Suppressor macrophage treated with lipopolysaccharide for 1 hour (primary cell): Measurements from ENCODE around the gene WDR93.
"Not testable (repeated sequence)": the region's sequence is repeated elsewhere in the genome, so short reads cannot be mapped to it uniquely, and the experiment has no call there.

Experiments used
- DNase-seq, 3 donors: peaks; one replicate each; pipeline ENCODE4 v3.0.0-alpha.2; 2020 to 2022

WDR93 gene

DNA sequence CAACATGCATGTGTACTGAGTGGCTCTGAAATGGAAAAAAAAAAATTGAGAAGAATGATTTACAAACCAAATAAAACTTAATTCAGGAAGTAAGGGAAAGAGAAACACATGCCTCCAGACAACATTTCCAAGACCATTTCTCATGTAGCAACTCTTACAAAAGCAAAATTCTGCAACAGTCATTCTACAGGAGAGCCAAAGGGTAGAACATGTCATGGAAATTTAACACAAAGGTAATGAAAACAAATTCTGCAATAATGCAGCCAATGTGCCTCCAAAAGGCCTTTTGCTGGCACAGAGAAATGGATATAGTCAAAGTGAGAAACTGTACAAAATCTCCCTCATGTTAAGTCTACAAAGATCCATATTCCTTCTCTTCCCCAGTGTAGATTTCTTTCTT is 4.1 kb upstream of the WDR93 start:
- no peak for DNase-seq

- DNase-seq = not testable (repeated sequence)
Observed at GRCh38 chr15:89689930-89690275, 708 bp upstream of the WDR93 start.

DNA sequence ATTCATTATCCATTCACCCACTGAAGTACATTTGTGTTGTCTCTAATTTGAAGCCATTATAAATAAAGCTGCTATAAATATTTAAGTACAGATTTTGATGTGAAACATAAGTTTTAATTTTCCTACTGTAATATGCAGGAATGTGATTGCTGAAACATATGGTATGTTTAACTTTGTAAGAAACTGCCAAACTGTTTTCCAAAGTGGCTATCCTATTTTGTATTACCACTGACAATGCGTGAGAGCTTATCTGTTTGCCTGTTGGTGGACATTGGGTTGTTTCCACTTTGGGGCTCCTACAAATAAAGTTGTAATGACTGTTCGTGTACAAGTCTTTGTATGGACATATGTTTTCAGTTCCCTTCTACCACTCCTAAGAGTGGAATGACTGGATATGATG is 2.5 kb downstream of the WDR93 start:
- no peak for DNase-seq

GRCh38 chr15:89693696-89694095 is 3.1 kb downstream of the WDR93 start:
- DNase-seq = no peak

DNA sequence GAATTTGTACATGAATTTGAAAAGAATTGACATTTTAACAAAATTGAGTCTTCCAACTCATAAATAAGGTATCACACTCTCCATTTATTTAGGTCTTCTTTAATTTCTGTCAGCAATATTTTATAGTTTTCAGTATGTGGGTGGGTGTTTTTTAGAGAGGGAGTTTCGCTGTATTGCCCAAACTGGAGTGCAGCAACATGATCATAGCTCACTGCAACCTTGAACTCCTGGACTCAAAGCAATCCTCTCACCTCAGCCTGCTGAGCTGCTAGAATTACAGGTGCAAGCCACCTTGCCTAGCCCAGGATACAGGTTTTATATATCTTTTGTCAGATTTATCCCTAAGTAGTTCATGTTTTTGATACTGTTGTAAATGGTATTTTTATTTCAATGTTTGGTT is 4.6 kb downstream of the WDR93 start:
- no peak for DNase-seq

DNA sequence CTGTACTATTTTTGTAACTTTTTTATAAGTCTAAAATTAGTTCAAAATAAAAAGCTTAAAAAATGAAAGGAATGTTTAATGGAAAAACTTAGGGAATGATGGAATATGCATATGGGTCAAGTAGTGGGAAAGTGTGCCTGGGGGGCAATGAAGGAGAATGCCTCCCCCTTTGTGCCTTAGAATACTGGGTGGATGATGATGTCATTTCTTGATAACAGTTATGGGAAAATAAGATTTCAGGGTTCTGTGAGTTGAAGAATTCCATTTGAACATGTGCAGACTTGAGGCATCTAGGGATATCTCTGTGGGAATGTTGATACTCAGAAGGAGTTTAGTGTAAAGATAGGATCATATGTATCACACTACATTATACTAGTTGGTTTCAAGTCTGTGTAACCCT is 13.8 kb downstream of the WDR93 start:
- no peak for DNase-seq

GRCh38 chr15:89707577-89707976 is 17.0 kb downstream of the WDR93 start:
- no peak for DNase-seq

DNA sequence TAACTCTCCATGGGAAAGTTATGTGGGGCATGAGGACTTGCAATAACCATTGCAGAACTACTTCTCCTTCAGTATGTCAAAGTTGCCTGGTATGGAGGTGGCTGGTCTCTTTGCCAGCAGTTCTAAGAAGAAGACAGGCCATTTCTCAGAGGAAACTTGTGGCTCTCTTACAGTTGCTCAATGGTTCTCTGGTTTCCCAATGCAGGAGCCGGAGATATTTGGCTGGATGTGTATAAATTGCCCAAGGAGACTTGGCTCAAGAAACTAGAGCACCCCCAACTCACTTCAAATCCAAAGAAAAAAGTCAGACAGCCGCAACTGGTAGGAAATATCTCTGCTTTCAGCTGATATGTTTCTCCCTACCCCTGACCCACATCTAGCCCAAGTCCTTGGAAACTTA is 24.2 kb downstream of the WDR93 start:
- DNase-seq = peak in 1 of 3 donors; percentile 6

GRCh38 chr15:89723031-89723430 is 32.4 kb downstream of the WDR93 start:
- DNase-seq = no peak

- DNase-seq = no peak
Observed at GRCh38 chr15:89724621-89725020, 34.0 kb downstream of the WDR93 start.

DNA sequence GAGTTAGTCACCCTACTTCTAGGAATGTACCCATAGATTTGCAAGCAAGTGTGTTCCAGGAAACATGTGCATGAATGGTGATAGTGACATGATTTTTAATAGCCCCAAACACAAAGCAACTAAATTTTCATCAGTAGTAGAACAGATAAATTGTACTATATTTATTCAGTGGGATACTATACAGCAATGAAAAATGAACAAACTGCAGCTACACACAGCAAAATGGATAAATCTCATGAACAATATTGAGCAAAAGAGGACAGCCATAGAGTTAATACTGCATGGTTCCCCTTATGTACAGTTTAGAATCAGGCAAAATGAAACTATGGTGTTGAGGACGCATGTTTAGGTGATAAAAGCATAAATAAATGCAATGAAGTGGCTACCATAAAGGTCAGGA is 34.5 kb downstream of the WDR93 start:
- peak in 1 of 3 donors; percentile 3 for DNase-seq

GRCh38 chr15:89728254-89728653 is 37.6 kb downstream of the WDR93 start:
- DNase-seq = no peak

- DNase-seq = no peak
Observed at GRCh38 chr15:89731275-89731674, 40.7 kb downstream of the WDR93 start.

GRCh38 chr15:89732451-89733172 is 42.0 kb downstream of the WDR93 start:
- no peak for DNase-seq

- no peak for DNase-seq
Observed at GRCh38 chr15:89735773-89736172, 45.2 kb downstream of the WDR93 start.

GRCh38 chr15:89740137-89740536 is 49.5 kb downstream of the WDR93 start:
- DNase-seq = peak; percentile 69 to 78 (median 70)

GRCh38 chr15:89743011-89743410 is 52.4 kb downstream of the WDR93 start:
- DNase-seq = no peak

DNA sequence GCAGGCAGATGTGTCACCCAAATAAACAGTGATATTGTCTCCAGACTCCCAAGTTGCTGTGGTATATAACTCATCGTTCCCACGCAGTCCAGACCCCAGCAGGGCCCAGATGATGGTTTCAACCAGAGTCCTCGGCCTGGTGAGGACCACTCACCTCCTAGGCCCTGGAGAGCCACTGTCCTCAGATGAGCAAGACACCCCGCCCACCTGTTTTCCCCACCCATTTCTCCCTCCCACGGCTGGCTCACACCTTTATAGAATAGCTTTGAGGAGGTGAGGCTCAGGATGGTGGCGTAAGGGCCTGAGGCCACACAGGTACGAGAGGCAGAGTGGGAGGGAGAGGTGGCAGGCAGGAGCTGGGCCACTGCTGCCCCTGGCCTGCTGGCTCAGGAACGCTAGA is 53.0 kb downstream of the WDR93 start:
- no peak for DNase-seq

DNA sequence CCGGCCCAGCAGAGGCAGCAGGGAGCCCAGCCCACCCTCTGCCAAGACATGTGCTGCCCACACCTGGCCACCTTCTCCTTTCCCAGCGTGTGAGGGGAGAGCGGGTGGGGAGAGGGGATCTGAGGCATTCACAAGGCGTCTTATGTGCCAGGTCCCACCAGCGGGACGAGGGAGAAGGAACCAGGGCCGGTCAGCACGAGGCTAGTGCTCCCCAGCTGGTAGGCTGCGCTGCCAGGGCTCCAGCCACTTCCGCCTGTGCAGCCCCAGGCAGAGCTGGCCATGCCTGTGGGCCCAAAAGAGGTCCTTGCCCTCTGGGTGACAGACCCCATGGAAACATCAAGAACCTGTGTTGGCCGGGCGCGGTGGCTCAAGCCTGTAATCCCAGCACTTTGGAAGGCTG is 54.5 kb downstream of the WDR93 start:
- DNase-seq = no peak

DNA sequence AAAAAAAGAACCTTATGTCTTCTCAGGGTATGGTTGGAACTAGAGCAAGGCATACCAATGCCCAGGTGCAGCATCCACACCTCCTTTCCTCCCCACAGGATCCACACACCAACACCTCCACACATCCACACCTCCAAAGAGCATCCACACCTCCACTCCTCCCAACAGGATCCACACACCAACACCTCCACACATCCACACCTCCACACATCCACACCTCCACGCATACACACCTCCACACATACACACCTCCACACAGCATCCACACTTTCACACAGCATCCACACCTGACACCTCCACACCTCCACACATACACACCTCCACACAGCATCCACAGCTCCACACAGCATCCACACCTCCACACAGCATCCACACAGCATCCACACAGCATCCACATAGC is 55.2 kb downstream of the WDR93 start:
- DNase-seq = no peak

DNA sequence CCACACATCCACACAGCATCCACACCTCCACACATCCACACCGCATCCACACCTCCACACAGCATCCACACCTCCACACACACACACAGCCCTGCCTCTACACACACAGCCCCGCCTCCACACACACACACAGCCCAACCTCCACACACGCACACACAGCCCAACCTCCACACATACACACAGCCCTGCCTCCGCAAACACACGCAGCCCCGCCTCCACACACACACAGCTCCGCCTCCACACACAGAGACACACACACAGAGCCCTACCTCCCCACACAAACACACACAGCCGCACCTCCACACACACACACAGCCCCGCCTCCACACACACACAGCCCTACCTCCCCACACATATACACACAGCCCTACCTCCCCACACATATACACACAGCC is 55.8 kb downstream of the WDR93 start:
- no peak for DNase-seq

GRCh38 chr15:89747708-89748682 is 57.4 kb downstream of the WDR93 start:
- DNase-seq = no peak

GRCh38 chr15:89749054-89749453 is 58.4 kb downstream of the WDR93 start:
- DNase-seq = no peak

DNA sequence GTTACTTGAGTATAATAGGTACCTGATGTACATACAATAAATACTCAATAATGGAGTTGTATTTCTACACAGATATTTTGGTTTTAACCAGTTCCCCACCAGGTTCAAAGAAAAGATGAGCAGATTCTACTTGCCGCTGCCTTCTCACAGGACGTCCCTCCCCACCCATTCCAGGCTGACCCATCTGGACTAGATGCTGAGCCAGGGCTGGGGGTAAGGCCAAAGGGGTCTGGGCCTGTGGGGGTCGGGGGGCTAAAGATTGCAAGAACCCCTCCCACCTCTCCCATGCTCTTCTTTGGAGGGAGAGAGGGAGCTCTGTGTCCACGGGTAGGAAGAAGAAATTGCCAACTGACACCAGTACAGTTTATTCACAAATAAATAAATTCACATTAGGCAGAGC is 58.9 kb downstream of the WDR93 start:
- DNase-seq = no peak
